Peyer's patch (tissue), 4 donors: Measurements from ENCODE around the gene GTPBP6. TPM values are rescaled to one million over a fixed set of nuclear protein-coding genes. Genes with fewer than 3 reads are reported as not detected.
"Not testable (repeated sequence)": the region's sequence is repeated elsewhere in the genome, so short reads cannot be mapped to it uniquely, and the experiment has no call there.

Experiments
- DNase-seq, 3 donors: peaks; one replicate each; pipeline ENCODE4 v3.0.0-alpha.2; 2017 to 2019
- H3K27ac ChIP-seq, 4 donors: fragments of 200-600 bp; sonication (generic); one replicate each; pipeline ENCODE4 v1.5.1; 2016 to 2019
- H3K27me3 ChIP-seq, 2 donors: fragments of 200-600 bp; sonication (generic); one replicate each; pipeline ENCODE4 v1.5.1; 2019
- H3K36me3 ChIP-seq, 3 donors: fragments of 200-600 bp; sonication (generic); one replicate each; pipeline ENCODE4 v1.5.1; 2016 to 2019
- H3K4me1 ChIP-seq, 4 donors: fragments of 200-600 bp; sonication (generic); one replicate each; pipeline ENCODE4 v1.5.1; 2016 to 2019
- H3K4me3 ChIP-seq, 4 donors: fragments of 200-600 bp; sonication (generic); 1 replicate in 3 of 4; 2 replicates in 1 of 4; pipeline ENCODE4 v1.5.1; 2016 to 2019; ENCODE audit warnings: mild to moderate bottlenecking in 1 of 4
- H3K9me3 ChIP-seq, 4 donors: fragments of 200-600 bp; sonication (generic); one replicate each; pipeline ENCODE4 v1.5.1; 2016 to 2019; ENCODE audit warnings: mild to moderate bottlenecking in 1 of 4
- POLR2A ChIP-seq, 2 donors: fragments of 450-650 bp; IDR thresholded peaks; one replicate each; pipeline ENCODE4 v1.5.1; 2017; ENCODE audit warnings: antibody characterized with exemption in 2 of 2, mild to moderate bottlenecking in 2 of 2, moderate library complexity in 2 of 2
- total RNA-seq, 4 donors: library from RNA; depleted of rRNA; stranded (reverse); fragments of >200 nt; gene quantifications; one replicate each; pipeline ENCODE4 v1.1.0, GENCODE V29; 2016
- TF ChIP-seq, protein P1 (sequence below), 6 experiments: fragments of 450-650 bp in 4 of 6; fragments of 200-600 bp in 2 of 6; sonication (generic) in 1 of 6; IDR thresholded peaks; one replicate each; pipeline ENCODE4 v1.5.1; 2017 to 2019; ENCODE audit warnings: antibody characterized with exemption in 6 of 6, mild to moderate bottlenecking in 3 of 6, moderate library complexity in 1 of 6

Gene GTPBP6
- total RNA-seq, 4 donors from 2014 or later: 17.9 to 38.5 (median 30.8) TPM

DNA sequence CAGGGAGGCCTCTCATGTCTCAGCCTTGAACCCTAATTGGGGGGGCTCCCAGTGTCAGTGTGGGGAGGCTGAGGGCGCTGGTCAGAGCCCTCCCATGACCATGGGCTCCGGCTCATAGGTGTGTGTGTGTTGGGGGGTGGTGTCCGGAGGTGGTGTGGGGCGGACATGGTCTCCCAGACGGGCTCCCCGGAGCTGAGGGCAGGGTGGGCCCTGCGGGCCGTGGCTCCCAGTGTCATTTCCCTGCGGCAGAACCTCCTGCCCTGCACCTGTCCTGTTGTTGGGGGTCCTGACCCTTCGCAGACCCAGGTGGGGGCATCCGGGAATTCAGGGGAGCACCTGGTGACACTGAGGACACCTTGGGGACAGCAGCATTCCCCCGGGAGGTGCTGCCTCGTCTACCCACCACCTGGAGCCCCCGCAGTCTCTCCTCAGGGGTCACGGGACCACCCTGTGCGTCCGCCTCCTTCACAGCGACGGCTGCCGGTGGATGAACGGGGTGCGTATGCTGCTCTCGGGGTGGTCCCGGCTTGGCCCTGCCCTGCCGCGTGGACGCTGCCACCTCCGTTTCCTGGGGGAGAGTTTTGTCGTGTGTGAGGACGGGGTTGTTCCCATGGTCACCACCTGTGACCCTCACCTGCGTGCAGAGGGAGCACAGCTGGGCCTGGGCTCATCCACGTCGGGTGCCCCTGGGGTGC, 14.5 kb upstream of the GTPBP6 start:
- Histone ChIP-seq H3K4me3 (no peak overlapping the region), H3K36me3 (peaks cover 0 to 3% (median 3%) of the 10 kb centered on the region in 3 donors), H3K4me1 (peaks cover 0 to 10% (median 4%) of the 10 kb centered on the region in 4 donors), H3K9me3 (no peaks in the 10 kb centered on the region), H3K27me3 (peaks cover 0 to 4% of the 10 kb centered on the region in 2 donors), H3K27ac (no peak overlapping the region)
- no peak for TF ChIP-seq POLR2A (IDR thresholded peaks at IDR 0.05)
- TF ChIP-seq, protein P1, sequence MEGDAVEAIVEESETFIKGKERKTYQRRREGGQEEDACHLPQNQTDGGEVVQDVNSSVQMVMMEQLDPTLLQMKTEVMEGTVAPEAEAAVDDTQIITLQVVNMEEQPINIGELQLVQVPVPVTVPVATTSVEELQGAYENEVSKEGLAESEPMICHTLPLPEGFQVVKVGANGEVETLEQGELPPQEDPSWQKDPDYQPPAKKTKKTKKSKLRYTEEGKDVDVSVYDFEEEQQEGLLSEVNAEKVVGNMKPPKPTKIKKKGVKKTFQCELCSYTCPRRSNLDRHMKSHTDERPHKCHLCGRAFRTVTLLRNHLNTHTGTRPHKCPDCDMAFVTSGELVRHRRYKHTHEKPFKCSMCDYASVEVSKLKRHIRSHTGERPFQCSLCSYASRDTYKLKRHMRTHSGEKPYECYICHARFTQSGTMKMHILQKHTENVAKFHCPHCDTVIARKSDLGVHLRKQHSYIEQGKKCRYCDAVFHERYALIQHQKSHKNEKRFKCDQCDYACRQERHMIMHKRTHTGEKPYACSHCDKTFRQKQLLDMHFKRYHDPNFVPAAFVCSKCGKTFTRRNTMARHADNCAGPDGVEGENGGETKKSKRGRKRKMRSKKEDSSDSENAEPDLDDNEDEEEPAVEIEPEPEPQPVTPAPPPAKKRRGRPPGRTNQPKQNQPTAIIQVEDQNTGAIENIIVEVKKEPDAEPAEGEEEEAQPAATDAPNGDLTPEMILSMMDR (IDR thresholded peaks at IDR 0.05): no peak
- no peak for DNase-seq

DNA sequence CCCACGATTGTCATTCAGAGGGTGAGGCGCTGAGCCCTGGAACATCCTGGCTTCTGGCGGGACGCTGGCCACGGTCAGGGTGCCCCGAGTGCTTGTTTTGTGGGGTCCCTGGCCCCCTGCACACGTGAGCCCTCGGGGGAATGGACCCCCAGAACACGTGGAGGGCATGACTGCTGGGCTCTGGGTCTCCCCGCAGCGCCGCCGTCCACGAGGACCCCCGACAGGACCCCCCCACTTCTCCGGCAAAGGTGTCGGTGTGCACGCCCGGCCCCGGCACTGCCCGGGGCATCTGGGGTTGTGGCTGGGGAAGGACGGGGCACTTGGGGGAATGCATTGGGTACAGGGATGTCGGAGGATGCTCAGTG, 13.9 kb upstream of the GTPBP6 start:
- TF ChIP-seq POLR2A (IDR thresholded peaks at IDR 0.05): no peak
- TF ChIP-seq, protein P1 (IDR thresholded peaks at IDR 0.05): no peak
- H3K4me1 ChIP-seq: peaks cover 0 to 10% (median 4%) of the 10 kb centered on the region in 4 donors
- peaks cover 0 to 3% (median 2%) of the 10 kb centered on the region in 3 donors for H3K36me3 ChIP-seq
- H3K4me3 ChIP-seq: no peak overlapping the region
- H3K9me3 ChIP-seq: no peaks in the 10 kb centered on the region
- no peak overlapping the region for H3K27ac ChIP-seq
- no peak for DNase-seq
- peaks cover 0 to 4% of the 10 kb centered on the region in 2 donors for H3K27me3 ChIP-seq

DNA sequence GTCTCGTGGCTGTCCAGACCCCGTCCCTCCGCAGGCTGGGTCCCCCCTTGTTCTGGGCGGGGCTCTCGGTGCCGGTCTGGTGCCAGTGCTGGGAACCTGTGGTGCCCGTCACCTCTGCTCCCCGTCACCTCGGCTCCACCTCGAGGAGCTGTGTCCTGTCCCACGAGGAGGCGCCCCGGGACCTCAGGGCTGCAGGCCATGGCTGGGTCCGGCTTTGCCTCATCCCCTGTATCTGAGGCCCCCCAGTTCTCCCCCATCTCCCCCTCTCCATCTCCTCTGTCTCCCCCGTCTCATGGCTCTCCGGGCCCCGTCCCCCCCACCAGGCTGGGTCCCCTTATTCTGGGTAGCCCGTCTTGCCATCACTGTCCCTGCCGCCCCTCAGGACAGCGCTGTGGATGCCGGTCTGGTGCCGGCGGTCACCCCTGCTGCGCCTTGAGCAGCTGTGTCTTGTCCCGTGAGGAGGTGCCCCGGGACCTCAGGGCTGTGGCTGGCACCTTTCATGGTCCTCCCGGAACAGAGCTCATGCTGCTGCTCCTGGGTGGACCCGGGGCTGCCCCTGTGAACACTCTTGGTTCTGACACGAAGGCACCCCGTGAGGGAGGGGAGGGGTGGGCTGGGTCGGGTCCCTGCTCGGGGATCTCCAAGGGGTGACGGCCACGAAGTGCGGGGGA, 13.4 kb upstream of the GTPBP6 start:
- no peak for DNase-seq
- H3K27ac ChIP-seq: no peak overlapping the region
- H3K4me3 ChIP-seq: peak overlapping the region in 2 of 4 donors; percentile 12 to 13
- no peaks in the 10 kb centered on the region for H3K9me3 ChIP-seq
- peaks cover 0 to 4% of the 10 kb centered on the region in 2 donors for H3K27me3 ChIP-seq
- TF ChIP-seq, protein P1 (IDR thresholded peaks at IDR 0.05): no peak
- TF ChIP-seq POLR2A (IDR thresholded peaks at IDR 0.05): no peak
- peaks cover 0 to 10% (median 4%) of the 10 kb centered on the region in 4 donors for H3K4me1 ChIP-seq
- H3K36me3 ChIP-seq: peaks cover 0 to 3% (median 0%) of the 10 kb centered on the region in 3 donors

DNA sequence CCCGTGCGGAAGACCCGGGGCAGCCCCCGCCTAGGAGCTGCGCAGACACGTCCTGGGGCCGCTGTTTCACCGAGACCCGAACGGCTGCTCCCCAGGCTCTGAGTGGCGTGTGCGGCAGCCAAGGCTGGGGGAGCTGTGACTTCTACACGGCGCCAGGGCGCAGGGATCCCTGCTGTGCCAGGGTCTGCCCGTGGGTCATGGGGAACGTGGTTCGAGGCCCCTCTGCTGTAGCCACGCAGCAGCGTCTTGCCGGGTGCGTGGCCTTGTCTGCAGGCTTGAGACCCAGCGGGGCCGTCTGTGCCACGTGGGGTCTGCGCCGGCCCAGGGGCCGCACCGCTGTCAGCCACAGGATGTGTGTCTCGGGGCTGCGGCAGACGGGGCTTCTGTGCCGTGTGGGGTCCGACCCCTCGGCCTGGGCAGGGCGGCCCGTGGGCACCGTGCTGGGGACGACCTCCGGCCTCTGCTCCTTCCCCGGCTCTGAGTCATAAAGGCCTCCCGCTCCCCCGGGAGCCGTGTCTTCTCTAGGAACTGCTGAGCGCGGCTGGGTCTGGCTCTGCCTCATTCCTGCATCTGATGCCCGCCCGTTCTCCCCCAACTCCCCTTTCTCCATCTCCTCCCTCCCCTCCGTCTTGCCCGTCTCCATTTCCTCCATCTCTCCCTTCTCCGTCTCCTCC, 12.7 kb upstream of the GTPBP6 start:
- TF ChIP-seq, protein P1 (IDR thresholded peaks at IDR 0.05): no peak
- no peak for TF ChIP-seq POLR2A (IDR thresholded peaks at IDR 0.05)
- Histone ChIP-seq H3K27me3 (peaks cover 0 to 4% of the 10 kb centered on the region in 2 donors), H3K4me3 (peak overlapping the region in 2 of 4 donors; percentile 12 to 13), H3K4me1 (peaks cover 0 to 10% (median 4%) of the 10 kb centered on the region in 4 donors), H3K27ac (no peak overlapping the region), H3K36me3 (peaks cover 0 to 3% (median 0%) of the 10 kb centered on the region in 3 donors), H3K9me3 (no peaks in the 10 kb centered on the region)
- no peak for DNase-seq

DNA sequence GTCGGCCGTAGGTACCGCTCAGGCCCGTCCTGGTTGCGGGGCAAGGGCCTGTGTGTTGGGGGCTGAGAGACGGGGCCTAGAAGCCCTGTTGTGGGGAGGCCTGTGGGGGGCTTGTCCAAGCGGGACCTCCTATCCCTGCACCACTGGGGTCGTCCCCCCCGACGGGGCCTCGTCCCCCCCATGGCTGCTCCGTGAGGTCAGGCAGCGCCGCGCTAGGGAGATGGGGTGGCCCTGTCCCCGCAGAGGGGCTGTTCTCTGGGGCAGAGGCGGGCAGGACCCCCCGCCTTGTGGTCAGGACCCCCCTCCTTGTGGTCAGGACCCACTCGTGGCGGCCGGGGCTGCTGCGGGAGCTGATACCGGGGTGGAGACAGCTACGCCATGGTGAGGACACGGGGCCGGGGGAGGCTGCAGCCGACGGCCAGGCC, 12.1 kb upstream of the GTPBP6 start:
- Histone ChIP-seq H3K27ac (no peak overlapping the region), H3K4me1 (peaks cover 0 to 10% (median 4%) of the 10 kb centered on the region in 4 donors), H3K4me3 (peak overlapping the region in 1 of 4 donors; percentile 13), H3K36me3 (peaks cover 0 to 3% (median 0%) of the 10 kb centered on the region in 3 donors), H3K9me3 (no peaks in the 10 kb centered on the region), H3K27me3 (peaks cover 0 to 4% of the 10 kb centered on the region in 2 donors)
- no peak for TF ChIP-seq POLR2A (IDR thresholded peaks at IDR 0.05)
- TF ChIP-seq, protein P1 (IDR thresholded peaks at IDR 0.05): no peak
- DNase-seq: no peak

DNA sequence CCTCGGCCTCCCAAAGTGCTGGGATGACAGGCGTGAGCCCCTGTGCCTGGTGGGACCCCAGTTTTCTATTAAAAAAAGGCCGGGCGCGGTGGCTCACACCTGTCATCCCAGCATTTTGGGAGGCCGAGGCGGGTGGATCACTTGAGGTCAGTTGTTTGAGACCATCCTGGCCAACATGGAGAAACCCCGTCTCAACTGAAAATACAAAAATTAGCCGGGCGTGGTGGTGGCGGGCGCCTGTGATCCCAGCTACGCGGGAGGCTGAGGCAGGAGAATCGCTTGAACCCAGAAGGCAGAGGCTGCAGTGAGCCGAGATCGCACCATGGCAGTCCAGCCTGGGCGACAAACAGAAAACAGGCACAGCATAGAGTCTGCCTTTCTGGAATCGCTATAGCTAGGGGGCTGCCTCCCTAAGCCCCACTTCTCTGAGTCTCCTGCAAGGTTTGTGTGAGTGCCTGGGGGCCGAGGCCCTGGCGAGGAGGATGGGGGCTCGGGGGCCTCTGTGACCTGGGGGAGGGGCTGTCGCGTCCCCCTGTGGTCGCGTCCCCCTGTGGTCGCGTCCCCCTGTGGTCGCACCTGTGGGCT, 11.6 kb upstream of the GTPBP6 start:
- not testable (repeated sequence) for H3K36me3 ChIP-seq, H3K9me3 ChIP-seq, H3K4me3 ChIP-seq, H3K27ac ChIP-seq, DNase-seq, H3K27me3 ChIP-seq
- peaks cover 0 to 10% (median 4%) of the 10 kb centered on the region in 4 donors for H3K4me1 ChIP-seq
